Stimulated activated CD4-positive, alpha-beta T cell treated with anti-CD3 and anti-CD28 coated beads, Interleukin-15, amount 100 ng/mL, for 1 hour (primary cell): ENCODE measurements around the gene KRTAP10-9.
"Not testable (repeated sequence)": the region's sequence is repeated elsewhere in the genome, so short reads cannot be mapped to it uniquely, and the experiment has no call there.

ENCODE experiments used
- DNase-seq, 2 donors: peaks; one replicate each; pipeline ENCODE4 v3.0.0-alpha.2; 2020; ENCODE audit warnings: low read depth in 1 of 2, low spot score in 1 of 2

KRTAP10-9 gene

DNA sequence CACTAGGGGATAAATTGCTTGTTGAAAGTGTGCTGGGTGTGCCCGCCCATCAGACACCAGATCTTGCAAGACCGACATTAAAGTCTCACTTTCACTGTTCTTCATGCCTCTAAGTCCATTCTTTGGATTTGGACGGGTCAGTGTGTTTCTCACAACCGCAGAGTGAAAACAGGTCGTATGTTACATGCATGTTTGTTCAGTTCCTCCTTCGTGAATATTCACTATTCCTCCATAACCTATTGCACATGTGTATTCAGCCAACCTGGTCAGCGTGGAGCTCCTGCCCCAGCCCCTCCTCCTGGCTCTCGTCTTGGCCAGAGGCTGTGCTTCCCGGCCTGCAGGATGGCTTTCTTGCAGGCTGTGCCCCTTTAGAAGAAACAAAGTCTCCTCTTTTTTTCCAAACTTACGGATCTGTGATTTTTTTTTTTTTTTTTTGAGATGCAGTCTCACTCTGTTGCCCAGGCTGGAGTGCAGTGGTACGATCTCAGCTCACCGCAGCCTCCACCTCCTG, 32.4 kb upstream of the KRTAP10-9 start:
- DNase-seq = no peak

DNA sequence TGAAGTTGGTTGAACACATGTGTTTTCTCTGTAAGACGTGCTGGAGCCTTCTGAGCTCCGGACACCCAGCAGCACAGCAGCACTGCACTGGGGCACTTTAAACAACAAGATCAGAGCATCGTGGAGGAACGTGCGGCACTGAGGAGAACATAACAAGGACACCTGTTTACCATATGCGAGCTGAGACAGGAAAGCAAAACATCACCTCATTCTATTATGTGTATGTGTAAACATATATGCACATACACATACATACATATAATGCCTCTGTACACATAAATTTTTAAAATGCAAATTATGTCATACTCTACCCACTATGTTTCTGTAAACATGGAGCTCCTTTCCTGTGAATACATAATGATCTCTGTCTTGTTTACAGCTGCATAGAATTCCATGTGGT, 31.4 kb upstream of the KRTAP10-9 start:
- no peak for DNase-seq

DNA sequence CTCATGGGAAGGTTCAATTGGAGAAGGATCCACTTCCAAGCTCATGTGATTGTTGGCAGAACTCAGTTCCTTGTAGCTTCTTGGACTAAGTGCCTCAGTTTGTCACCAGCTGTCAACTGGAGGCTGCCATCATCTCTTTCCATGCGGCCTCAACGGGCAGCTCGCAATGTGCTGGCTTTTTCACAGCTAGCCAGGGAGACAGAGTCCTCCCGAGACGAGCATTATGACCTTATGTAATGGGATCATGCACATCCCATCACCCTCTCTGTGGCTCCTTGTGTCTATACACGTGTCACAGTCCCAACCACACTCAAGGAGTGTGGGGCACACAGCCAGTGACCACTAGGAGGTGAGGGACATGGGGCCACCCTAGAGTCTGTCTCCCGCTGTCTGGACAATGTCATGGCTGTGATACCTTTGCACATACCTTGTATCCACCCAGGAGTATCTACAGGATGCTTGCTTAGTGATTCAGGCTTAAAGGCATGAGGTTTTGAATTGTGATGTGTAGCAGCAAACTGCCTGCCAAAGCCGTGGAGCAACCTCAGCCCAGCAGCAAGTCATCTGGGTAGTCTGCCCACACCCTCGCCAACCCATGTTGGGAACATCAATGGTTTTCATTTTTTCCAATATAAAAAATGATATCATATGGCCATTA, 30.7 kb upstream of the KRTAP10-9 start:
- DNase-seq = no peak

DNA sequence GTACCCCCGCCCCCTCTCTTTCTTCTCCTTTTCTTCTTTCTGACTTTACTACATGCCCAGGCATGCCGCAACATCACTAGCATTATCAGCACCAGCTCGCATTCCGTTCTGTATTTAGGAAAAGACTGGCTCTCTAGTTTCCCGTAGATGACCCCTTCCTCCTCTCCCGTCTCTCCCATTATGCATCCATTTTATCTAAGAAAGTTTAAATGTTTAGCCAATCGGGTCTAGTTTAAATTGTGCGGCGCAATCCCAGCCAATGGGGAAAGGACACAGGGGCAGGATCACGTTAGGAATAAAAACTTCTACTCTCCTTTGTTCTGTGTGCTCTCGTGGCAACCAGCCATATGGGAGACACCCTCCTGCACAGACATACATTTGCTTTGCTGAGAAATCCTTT, 28.8 kb upstream of the KRTAP10-9 start:
- DNase-seq = no peak

DNA sequence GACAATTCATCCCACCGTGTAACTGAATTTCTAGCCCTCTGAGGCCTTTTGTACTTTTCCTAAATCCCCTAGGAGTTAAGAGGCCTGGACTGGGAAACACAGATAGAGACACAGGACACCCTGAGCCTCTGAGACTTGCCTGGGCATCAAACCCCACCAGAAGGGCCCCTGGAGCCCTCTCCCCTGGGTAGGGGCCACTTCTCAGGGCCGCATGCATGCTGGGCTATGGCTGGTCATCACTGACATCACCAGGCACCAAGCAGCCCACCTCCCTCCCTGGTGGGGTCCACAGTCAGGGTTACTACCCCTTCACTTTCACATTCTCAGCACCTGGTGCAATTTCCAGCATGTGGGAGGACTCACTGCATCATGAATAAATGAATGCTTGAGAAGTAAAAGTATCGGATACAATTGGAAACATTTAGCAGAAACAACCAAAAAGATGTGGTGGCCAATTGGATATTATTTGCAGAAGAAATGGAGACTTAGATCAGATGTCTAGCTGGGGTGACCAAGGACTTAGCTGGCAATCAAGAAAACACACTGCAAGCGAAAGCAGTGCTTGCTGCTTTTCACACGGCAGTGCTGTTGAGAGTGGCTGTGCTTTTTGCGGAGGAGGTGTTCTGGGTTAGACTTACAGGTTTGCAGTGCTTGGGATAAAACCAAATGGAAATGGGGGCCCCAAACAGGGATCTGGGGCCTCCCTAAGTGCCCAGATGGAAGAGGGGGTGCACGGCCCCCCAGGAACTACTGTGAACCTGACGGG, 27.4 kb upstream of the KRTAP10-9 start:
- no peak for DNase-seq

DNA sequence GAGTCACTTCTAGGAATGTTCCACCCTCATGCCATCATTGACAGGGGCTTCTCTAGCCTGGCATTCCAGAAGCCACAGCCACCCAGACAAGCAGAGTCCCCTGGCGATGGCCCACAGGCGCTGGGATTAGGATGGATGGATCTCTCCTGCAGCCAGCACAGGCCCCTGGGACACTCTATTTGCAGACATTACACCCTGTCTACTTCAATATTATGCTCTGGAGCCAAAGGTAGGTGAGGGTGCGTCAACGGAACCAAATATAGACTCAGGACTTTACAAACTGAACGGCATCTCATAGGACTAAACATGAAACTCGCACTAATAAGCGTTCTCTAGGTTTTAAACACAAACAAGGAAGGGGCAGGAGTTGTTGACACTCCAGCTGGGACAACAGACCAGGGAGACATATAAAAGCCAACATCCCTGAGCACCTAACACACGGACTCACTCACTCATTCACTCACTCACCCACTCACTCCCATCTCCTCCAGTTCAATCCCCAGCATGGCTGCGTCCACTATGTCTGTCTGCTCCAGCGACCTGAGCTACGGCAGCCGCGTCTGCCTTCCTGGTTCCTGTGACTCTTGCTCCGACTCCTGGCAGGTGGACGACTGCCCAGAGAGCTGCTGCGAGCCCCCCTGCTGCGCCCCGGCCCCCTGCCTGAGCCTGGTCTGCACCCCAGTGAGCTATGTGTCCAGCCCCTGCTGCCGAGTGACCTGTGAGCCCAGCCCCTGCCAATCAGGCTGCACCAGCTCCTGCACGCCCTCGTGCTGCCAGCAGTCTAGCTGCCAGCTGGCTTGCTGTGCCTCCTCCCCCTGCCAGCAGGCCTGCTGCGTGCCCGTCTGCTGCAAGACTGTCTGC, 26.5 kb upstream of the KRTAP10-9 start, which contains the start of gene KRTAP10-7:
Gene KRTAP10-7 (plus strand): TSS at position 480 of the 861 bp plus-strand sequence. CDS start 25 bp downstream, at position 505.
- DNase-seq = not testable (repeated sequence)

DNA sequence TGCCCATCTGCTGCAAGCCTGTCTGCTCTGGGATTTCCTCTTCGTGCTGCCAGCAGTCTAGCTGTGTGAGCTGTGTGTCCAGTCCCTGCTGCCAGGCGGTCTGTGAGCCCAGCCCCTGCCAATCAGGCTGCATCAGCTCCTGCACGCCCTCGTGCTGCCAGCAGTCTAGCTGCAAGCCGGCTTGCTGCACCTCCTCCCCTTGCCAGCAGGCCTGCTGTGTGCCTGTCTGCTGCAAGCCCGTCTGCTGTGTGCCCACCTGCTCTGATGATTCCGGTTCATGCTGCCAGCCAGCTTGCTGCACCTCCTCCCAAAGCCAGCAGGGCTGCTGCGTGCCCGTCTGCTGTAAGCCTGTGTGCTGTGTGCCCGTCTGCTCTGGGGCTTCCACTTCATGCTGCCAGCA, 25.8 kb upstream of the KRTAP10-9 start:
- DNase-seq = not testable (repeated sequence)

DNA sequence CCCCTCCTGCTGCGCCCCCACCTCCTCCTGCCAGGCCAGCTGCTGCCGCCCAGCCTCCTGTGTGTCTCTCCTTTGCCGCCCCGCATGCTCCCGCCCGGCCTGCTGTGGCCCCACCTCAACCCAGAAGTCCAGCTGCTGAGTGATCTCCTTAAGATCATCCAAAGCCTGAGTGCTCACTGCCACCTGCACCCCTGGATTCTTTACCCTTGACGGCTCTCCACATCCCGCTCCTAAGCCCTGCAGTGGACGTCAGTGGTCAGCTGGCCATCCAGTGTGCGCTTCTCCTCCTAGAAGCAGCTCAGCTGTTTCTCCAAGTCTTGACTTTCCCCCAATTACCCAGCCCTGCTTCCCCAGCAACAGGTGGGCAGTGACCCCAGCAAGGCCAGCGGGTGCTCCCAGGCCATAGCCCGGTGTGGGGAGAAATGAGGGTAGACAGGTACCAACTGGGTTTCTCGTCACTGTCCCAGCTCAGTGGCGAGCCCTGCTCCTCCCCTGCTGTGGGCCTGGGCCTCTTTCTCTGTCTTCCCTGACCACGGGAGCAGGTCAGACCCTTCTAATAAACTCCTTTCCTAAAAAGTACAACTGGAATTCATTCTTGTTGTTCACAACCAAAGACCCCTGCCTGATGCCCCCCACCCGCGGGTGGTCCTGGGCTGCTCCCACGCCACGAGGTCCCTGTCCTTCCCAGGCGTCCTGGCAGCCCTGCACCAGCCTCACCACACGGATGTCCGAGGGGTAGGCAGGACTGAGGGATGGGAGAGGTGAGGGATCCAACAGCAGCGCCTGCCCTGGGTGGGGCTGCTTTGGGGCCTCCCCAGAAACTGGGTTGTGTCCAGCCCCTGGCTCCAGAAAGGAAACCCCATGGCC, 25.1 kb upstream of the KRTAP10-9 start:
- DNase-seq = no peak

DNA sequence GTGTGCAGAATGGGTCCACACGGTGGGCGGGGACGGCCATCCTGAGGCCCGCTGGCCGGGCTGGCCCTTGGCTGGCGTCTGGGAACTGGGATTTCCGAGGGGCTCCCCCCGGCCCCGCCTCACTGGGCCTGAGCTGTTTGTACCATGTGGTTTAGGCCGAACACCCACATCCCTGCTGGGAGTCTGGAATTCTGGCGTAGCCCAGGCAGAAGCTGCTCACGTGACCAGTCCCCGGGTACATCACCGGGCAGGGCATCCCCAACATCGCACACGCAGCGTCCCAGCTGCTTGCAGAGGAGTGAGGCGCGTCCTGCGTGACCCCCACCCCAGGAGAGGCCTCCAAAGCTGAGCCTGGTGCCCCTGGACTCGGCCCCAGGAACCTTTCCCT, 24.4 kb upstream of the KRTAP10-9 start:
- no peak for DNase-seq

DNA sequence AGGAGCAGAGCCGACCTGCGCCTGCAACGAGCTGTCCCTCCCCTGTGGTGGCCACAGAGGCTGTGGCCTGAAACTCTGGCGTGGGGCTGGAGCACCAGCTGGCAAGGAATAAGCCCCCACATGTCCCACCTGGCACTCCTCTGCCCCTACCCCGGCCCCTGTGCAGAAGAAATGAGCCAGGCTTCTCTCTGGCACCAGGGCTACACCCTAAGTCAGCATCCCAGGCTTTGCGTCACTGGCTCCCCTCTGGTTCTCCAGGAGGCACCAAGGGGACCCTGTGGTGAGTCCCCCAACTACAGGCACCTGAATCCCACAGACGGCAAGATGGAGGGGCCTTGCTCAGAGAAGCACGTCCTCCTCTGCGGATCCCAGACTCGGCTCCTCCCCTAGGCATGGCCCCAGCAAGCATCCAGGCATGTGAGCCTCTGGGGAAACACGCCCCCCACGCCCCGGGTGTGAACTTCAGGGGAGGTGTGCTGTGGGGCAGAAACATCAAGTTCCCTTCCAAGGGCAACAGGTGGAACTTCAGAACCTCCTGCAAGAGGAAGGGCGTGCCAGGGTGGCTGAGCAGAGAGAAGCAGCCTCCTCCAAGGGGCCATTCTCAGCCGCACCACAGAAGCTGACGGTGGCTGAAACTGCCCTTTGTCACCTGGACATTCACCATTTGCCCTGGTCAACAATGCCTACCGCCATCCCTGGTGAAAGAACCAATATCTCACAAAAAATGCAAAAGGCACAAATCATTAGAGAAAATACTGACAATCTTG, 23.6 kb upstream of the KRTAP10-9 start:
- DNase-seq = no peak

DNA sequence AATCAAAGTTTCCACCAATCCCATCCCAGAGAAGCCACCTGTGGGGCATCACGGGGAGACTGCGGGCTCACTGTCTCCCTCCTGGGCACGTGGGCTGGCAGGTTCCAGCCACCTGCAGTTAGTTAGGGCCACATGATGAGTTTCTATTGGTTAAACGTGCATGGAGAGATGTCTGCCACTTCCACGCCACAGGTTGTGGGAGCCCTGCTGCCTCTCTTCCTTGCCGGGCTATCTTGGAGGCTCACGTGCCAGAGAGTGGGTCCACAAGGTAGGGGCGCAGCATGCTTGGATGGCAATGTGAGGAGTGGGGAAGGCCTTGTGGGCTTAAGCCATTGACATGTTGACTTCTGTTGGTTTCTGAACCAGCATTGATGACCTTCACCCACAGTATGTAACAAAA, 23.0 kb upstream of the KRTAP10-9 start:
- no peak for DNase-seq

DNA sequence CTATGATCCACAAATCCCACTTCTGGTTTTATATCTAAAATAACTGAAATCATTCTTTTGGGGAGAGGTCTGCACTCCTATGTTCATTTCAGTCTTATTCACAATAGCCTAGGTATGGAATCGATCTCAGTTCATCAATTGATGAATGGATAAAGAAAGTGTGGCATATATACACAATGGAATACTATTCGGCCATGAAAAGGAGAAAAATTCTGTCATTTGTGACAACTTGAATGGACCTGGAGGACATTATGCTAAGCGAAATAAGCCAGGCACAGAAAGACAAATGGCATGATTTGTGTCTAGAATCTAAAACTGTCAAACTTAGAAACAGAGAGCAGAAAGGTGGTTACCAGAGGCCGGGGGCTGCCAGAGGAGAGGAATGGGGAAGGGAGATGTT, 20.4 kb upstream of the KRTAP10-9 start:
- DNase-seq = no peak

DNA sequence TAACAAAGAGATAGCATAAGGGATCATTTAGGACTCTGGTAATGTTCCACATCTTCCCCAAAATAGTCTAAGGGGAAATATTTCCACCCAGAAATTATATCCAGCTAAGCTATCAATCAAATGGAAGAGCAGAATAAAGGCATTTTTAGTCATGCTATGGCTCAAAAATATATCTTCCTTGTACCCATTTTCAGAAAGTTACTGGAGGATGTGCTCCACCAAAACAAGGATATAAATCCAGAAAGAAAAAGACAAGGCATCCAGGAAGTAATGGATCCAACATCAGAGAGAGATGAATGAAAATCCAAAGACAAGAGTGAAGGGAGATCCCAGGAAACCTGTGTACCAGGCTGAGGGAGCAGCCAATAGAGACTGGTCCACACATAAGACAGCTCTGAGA, 17.7 kb upstream of the KRTAP10-9 start:
- no peak for DNase-seq

DNA sequence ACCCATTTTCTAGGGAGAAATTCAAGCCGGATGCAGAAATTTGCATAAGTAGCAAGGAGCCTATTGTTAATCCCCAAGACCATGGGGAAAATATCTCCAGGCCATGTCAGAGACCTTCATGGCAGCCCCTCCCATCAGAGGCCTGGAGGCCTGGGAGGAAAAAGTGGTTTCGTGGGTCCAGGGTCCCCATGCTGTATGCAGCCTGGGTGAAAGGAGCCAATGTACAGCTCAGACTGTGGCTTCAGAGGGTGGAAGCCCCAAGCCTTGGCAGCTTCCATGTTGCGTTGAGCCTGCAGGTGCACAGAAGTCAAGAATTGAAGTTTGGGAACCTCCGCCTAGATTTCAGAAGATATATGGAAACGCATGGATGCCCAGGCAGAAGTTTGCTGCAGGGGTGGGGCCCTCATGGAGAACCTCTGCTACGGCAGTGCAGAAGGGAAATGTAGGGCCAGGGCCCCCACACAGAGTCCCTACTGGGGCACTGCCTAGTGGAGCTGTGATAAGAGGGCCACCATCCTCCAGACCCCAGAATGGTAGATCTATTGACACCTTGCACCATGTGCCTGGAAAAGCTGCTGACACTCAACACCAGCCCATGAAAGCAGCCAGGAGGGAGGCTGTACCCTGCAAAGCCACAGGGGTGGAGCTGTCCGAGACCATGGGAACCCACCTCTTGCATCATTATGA, 16.6 kb upstream of the KRTAP10-9 start:
- not testable (repeated sequence) for DNase-seq

DNA sequence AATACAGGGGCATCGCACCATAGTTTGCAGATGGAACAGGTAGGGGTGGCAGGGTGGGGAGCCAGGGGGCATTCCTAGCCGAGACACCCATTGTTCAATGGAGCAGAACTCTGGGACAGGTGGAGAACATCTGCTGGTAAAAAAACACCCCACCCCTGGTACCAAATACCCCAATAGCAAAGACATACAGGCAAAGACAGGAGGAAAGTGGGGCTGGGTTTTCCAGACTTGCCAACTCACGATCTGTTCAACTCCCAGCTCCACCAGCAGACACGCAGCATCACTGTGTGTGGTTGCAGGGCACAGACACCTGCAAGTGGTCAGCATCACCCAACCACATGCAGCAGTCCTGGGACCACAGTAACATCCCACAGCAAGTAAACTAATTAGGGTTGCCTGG, 15.3 kb upstream of the KRTAP10-9 start:
- DNase-seq = no peak

DNA sequence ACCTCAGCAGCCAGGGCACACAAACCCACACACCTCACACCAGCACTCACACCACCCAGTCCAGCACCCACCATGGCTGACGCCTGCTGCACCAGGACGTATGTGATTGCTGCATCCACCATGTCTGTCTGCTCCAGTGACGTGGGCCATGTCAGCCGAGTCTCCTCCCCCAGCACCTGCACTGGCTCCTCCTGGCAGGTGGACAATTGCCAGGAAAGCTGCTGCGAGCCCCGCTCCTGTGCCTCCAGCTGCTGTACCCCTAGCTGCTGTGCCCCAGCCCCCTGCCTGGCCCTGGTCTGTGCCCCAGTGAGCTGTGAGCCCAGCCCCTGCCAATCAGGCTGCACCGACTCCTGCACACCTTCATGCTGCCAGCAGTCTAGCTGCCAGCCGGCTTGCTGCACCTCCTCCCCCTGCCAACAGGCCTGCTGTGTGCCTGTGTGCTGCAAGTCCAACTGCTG, 14.8 kb upstream of the KRTAP10-9 start, which contains the start of gene KRTAP10-8:
Gene KRTAP10-8 (plus strand): TSS at position 51 of the 458 bp plus-strand sequence. CDS start 22 bp downstream, at position 73.
- no peak for DNase-seq

DNA sequence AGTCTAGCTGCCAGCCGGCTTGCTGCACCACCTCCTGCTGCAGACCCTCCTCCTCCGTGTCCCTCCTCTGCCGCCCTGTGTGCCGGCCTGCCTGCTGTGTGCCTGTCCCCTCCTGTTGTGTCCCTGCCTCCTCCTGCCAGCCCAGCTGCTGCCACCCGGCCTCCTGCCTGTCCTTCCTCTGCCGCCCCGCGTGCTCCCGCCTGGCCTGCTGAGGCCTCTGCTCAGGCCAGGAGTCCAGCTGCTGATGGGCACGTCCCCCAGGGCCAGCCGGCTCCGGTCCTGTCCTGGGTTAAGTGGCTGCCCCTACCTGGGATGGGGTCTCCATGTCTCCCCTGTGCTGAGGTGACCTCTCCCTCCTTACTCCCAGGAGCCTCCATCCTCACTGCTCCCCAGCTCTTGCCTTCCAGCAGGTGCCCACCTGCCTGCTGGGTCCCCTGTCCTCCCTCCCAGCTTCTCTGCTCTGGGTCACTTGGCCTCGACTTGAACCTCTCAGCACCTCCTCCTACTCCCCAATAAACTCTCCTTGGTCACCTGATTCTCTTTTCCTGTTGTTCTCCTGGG, 14.1 kb upstream of the KRTAP10-9 start:
- no peak for DNase-seq

DNA sequence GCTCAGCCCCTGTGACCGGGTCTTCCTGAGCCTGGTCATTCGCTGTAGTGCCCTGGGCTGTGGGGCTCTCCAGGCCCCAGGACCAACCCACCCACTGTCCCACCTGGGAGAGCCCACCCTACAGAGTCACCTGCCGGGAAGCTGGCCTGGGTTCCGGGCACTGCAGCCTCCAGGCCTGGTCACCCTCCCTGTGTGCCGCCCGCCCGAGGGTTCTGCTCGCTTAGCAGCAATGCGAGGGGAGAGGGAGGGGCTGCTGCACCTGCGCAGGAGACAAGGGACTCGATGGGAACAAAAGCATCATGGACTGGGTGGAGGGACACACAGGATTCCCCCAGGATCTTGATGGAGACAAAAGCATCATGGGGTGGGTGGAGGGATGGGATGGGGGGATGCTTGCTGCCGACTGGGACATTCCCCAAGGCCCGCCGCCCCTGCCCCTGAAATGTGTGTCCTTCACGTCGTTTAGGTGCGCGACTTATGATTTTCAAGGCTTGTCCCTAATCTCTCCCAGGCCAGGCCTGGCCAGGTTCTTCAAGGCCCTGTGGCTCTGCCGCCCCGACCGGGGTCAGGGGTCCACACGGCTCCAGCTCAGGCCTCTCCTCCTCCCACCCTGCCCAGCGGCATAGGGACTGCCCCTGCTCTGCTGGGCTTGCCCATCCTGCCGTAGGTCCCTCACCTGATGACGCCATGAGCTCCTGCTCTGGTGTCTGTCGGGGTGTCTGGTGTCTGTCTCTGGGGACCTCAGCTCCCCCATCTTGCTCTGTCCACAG, 13.3 kb upstream of the KRTAP10-9 start:
- no peak for DNase-seq
